Endometrial microvascular endothelial cells (primary cell): ENCODE data around the gene MYCBPAP. TPM values are rescaled to one million over a fixed set of nuclear protein-coding genes. Genes with fewer than 3 reads are reported as not detected.

Experiments
- in situ Hi-C: cut with HindIII; loops from 2 replicates; pipeline ENCODE4 v1.10.0; 2017; ENCODE audit warnings: low sequenced_read_pairs, low pct_unique_long_range_greater_than_20kb; ENCODE audit errors: inconsistent ontology term
- total RNA-seq: library from RNA; depleted of rRNA; stranded (reverse); fragments of >200 nt; gene quantifications from one replicate; pipeline ENCODE4 v1.2.3, GENCODE V29; 2015; ENCODE audit errors: inconsistent ontology term

Gene MYCBPAP
- total RNA-seq, 1 donor from 2014 or later, result 5.5 TPM

DNA sequence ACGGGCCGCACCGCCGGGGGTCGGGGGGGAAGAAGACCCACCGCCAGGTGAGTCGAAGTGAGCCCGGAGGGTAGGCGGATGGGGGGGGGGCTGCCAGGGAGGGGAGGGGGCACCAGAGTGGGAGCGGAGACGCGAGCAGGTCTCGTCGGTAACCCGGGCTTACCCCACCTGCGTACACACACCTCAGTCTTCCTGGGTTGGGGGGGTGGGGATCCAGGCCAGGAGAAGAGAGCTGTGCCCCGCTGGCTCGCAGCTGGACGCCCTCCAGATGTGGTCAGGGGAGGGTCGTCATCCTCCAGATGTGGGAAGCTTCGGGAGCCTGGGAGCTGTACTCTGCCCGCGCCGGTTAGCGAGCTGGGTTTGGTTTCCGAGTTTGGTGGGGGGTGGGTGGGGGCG lies 53.5 kb downstream of the MYCBPAP start:
- in situ Hi-C loops, result no loop called here

- in situ Hi-C loops, result no loop called here
Observed at GRCh38 chr17:50562242-50563091, 54.2 kb downstream of the MYCBPAP start.

GRCh38 chr17:50563092-50563511 lies 54.9 kb downstream of the MYCBPAP start:
- in situ Hi-C loops, result no loop called here

DNA sequence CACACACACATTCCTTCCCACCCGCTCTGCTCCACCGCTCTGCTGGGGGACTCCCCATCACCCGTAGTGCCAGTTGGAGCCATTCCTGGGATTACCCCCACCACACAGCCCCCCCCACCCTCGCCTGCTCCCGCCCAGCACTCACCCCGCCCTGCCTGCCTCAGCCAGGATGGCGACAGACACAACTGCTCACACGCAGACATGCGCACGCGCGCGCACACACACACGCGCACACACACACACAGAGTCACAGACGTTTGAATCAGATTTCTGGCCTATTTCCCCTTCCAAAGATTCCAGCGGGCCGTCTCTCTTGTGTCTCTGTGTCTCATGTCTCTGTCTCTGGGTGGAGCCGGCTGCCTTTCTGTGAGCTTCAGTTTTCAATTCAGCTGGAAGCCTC lies 56.7 kb downstream of the MYCBPAP start:
- in situ Hi-C loops, result no loop called here

DNA sequence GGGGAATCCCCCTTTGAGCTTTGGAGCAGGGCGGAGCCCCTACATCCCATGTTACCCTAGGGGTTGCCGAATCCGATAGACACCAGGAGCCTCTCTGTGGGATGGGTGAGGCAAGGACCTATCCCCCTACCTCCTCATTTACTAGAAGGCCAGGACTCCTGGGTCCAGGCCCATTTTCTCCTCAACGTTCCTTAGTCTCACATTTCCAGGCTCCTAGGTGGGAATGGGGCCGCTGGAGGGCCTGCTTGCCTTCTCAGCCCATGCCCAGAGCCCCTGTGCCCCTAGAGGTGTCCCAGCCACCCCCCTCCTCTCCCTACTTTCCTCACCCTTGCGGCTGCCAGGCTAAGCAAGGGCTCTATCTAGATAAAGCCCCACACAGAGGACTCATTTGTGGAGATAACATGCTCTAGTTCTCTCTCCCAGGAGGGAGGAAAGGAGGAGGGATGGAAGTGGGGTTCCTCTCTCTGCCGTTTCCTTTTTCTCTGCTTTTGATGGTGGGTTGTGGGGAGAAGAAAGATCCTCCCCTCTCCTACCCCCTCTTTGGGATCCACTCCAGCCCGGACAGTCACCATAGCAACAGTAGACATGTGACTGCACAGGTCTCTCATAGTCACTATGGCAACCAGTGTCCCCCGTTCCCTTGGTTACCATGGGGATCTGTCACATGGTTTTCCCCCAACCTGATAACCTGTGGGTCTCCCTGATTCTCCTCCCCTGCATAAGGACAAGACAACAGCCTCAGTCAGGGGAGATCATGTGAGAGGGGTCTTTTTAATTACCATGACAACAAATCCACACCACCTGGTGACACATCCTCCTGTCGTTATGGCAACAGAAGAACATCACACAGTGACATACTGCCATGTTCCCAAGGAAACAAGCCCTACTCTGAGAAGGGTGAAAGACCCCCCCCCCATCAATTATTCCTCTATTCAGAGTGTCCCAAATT lies 57.4 kb downstream of the MYCBPAP start:
- in situ Hi-C loops, result no loop called here

- in situ Hi-C loops, result no loop called here
Observed at GRCh38 chr17:50566886-50567285, 58.6 kb downstream of the MYCBPAP start.

- in situ Hi-C loops, result no loop called here
Observed at GRCh38 chr17:50568659-50569058, 60.4 kb downstream of the MYCBPAP start.

DNA sequence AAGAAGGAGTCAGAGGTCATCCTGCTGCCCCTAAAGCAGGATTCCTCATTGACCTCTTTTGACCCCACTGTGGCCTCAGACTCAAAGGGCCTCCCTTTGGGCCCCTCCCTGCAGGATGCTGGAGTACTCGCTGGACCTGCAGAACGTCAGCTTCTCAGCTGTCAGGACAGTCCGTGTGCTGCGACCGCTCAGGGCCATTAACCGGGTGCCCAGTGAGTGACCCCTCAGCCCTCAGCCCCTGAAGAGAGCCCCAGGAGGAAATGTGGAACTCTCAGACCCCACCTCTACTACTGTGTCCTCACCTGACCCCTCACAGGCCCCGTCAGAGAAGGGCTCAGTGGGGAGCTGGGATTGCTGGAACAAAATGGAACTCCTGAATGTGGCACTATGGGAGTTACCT lies 61.4 kb downstream of the MYCBPAP start:
- in situ Hi-C loops, result no loop called here

DNA sequence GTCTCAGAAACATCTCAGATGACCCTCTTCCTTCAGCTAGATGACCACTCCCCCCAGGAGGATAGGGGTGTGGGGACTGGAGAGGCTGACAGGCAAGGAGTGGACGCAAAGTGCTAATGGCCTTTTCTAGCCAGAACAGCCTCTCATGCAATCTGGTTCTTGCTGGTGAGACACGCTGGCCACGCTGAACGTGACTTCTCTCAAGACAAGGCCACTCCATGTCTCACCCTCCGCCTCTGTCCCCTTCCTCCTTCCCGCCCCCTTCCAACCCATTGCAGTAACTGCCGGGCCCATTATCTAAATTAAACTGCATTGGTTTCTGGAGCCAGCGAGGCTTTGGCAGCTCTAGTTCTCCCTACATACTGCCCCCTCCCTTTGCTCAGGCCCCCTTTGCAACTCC lies 61.8 kb downstream of the MYCBPAP start:
- in situ Hi-C loops, result no loop called here

- in situ Hi-C loops, result no loop called here
Observed at GRCh38 chr17:50570528-50570927, 62.3 kb downstream of the MYCBPAP start.

- in situ Hi-C loops, result no loop called here
Observed at GRCh38 chr17:50571681-50572080, 63.4 kb downstream of the MYCBPAP start.

- in situ Hi-C loops, result no loop called here
Observed at GRCh38 chr17:50572541-50572940, 64.3 kb downstream of the MYCBPAP start.

GRCh38 chr17:50573866-50574611 lies 65.8 kb downstream of the MYCBPAP start:
- in situ Hi-C loops, result no loop called here

DNA sequence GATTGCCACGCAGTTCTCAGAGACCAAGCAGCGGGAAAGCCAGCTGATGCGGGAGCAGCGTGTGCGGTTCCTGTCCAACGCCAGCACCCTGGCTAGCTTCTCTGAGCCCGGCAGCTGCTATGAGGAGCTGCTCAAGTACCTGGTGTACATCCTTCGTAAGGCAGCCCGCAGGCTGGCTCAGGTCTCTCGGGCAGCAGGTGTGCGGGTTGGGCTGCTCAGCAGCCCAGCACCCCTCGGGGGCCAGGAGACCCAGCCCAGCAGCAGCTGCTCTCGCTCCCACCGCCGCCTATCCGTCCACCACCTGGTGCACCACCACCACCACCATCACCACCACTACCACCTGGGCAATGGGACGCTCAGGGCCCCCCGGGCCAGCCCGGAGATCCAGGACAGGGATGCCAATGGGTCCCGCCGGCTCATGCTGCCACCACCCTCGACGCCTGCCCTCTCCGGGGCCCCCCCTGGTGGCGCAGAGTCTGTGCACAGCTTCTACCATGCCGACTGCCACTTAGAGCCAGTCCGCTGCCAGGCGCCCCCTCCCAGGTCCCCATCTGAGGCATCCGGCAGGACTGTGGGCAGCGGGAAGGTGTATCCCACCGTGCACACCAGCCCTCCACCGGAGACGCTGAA lies 67.5 kb downstream of the MYCBPAP start:
- in situ Hi-C loops, result no loop called here

DNA sequence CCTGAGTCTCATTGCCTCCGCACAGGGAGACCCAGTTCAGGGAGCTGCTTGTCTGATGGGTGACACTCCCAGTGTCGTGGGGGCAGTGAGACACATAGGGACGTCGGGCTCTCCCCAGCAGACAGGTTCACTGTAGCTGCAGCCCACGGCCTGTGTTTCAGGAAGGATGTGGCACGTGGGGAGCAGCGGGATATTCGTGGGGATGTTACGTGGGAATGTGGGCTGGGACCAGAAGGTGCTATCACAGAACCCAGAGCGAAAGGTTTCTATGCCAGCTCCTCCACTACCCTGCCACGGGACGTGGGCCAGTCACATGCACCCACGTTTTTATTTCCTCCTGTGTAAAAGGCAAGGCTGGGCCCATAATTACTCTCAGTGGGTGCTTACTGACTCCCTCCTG lies 68.6 kb downstream of the MYCBPAP start:
- in situ Hi-C loops, result no loop called here

DNA sequence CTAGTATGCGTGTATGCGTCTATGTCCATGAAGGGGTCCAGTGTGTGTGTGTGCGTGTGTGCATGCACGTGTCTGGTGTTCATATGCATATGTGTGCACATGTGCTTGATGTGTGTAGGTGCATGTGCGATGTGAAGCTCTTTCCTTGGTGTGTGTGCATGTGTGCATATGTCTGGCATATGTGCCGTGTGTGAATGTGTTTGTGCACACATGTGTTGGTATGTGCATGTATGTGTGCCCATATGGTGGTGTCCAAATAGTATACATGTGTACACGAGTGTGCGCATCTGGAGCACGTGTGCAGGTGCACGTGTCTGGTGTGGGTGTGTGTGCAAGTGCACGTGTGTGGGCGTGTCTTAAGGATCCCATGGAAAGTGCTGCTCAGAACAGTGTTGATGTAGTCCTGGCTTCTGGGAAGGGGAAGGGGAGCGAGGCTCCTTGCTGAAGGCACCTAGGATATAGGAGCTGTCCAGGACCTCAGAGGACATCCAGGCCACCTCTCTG lies 69.3 kb downstream of the MYCBPAP start:
- in situ Hi-C loops, result no loop called here

DNA sequence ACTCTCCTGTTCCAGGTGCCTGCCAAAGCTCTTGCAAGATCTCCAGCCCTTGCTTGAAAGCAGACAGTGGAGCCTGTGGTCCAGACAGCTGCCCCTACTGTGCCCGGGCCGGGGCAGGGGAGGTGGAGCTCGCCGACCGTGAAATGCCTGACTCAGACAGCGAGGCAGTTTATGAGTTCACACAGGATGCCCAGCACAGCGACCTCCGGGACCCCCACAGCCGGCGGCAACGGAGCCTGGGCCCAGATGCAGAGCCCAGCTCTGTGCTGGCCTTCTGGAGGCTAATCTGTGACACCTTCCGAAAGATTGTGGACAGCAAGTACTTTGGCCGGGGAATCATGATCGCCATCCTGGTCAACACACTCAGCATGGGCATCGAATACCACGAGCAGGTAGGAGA lies 69.9 kb downstream of the MYCBPAP start:
- in situ Hi-C loops, result no loop called here

- in situ Hi-C loops, result no loop called here
Observed at GRCh38 chr17:50579399-50579798, 71.2 kb downstream of the MYCBPAP start.

GRCh38 chr17:50580646-50581045 lies 72.4 kb downstream of the MYCBPAP start:
- in situ Hi-C loops, result no loop called here
